Liver (tissue), 9 donors: ENCODE data around the gene COL4A4. TPM values are rescaled to one million over a fixed set of nuclear protein-coding genes. Genes with fewer than 3 reads are reported as not detected.
A peak's percentile ranks its signal among the peaks of the same experiment; 100 is the strongest.

Experiments
- DNase-seq: peaks from one replicate; pipeline ENCODE4 v3.0.0-alpha.2; 2017; ENCODE audit warnings: low spot score
- H3K27ac ChIP-seq, 2 donors: one replicate each; pipeline ENCODE4 v1.7.0; 2013; ENCODE audit warnings: inconsistent platforms in 2 of 2, low read length in 2 of 2, control low read depth in 1 of 2, low read depth in 1 of 2, mild to moderate bottlenecking in 1 of 2
- H3K27me3 ChIP-seq, 4 donors: one replicate each; pipeline versions ENCODE4 v1.6.1 to v1.7.0; 2013; ENCODE audit warnings: low read length in 3 of 4, inconsistent platforms in 1 of 4, mild to moderate bottlenecking in 1 of 4, moderate library complexity in 1 of 4; ENCODE audit not compliant: control insufficient read depth in 4 of 4, insufficient read depth in 4 of 4
- H3K36me3 ChIP-seq, 4 donors: one replicate each; pipeline versions ENCODE4 v1.6.1 to v1.7.0; 2013; ENCODE audit warnings: low read length in 3 of 4, mild to moderate bottlenecking in 3 of 4, low read depth in 1 of 4, moderate library complexity in 1 of 4; ENCODE audit not compliant: control insufficient read depth in 4 of 4, insufficient read depth in 3 of 4
- H3K4me1 ChIP-seq, 4 donors: one replicate each; pipeline versions ENCODE4 v1.6.1 to v1.7.0; 2013; ENCODE audit warnings: low read length in 3 of 4, mild to moderate bottlenecking in 3 of 4, moderate library complexity in 1 of 4; ENCODE audit not compliant: control insufficient read depth in 4 of 4, insufficient read depth in 4 of 4
- H3K4me3 ChIP-seq, 3 donors: one replicate each; pipeline versions ENCODE4 v1.6.1 to v1.7.0; 2013; ENCODE audit warnings: low read length in 3 of 3, control low read depth in 1 of 3, low read depth in 1 of 3, mild to moderate bottlenecking in 1 of 3
- H3K9ac ChIP-seq, 2 donors: one replicate each; pipeline ENCODE4 v1.7.0; 2013; ENCODE audit warnings: low read length in 2 of 2, mild to moderate bottlenecking in 2 of 2, moderate library complexity in 2 of 2, control low read depth in 1 of 2, low read depth in 1 of 2
- H3K9me3 ChIP-seq, 4 donors: one replicate each; pipeline versions ENCODE4 v1.6.1 to v1.7.0; 2013; ENCODE audit warnings: low read length in 3 of 4; ENCODE audit not compliant: control insufficient read depth in 4 of 4
- ATF3 ChIP-seq: IDR thresholded peaks from 2 replicates; pipeline ENCODE4 v1.6.1; 2016; ENCODE audit warnings: antibody characterized with exemption
- CTCF ChIP-seq: fragments of 150-350 bp; IDR thresholded peaks from 2 replicates; pipeline ENCODE4 v1.5.1; 2017; ENCODE audit warnings: improper control_type of control experiment, low read depth, low read length; ENCODE audit not compliant: missing input control
- EGR1 ChIP-seq, 2 donors: IDR thresholded peaks; 2 replicates each; pipeline ENCODE4 v1.6.1; 2016 to 2018; ENCODE audit warnings: antibody characterized with exemption in 2 of 2, low read depth in 2 of 2
- FOXA1 ChIP-seq: IDR thresholded peaks from 2 replicates; pipeline ENCODE4 v1.6.1; 2016; ENCODE audit warnings: antibody characterized with exemption
- FOXA2 ChIP-seq: IDR thresholded peaks from 2 replicates; pipeline ENCODE4 v1.6.1; 2016; ENCODE audit warnings: antibody characterized with exemption
- GABPA ChIP-seq, 2 donors: IDR thresholded peaks in 1 of 2; conservative IDR thresholded peaks in 1 of 2; 2 replicates each; pipeline ENCODE4 v1.6.1; 2016; ENCODE audit warnings: antibody characterized with exemption in 2 of 2, mild to moderate bottlenecking in 1 of 2, moderate library complexity in 1 of 2
- HNF4A ChIP-seq, 2 donors: conservative IDR thresholded peaks; 2 replicates each; pipeline ENCODE4 v1.6.1; 2016; ENCODE audit warnings: antibody characterized with exemption in 2 of 2, mild to moderate bottlenecking in 2 of 2
- HNF4G ChIP-seq: IDR thresholded peaks from 2 replicates; pipeline ENCODE4 v1.6.1; 2016; ENCODE audit warnings: antibody characterized with exemption
- JUND ChIP-seq, 2 donors: IDR thresholded peaks; 2 replicates each; pipeline ENCODE4 v1.6.1; 2016; ENCODE audit warnings: antibody characterized with exemption in 2 of 2
- MAX ChIP-seq: IDR thresholded peaks from 2 replicates; pipeline ENCODE4 v1.6.1; 2016; ENCODE audit warnings: antibody characterized with exemption
- NR2F2 ChIP-seq: IDR thresholded peaks from 2 replicates; pipeline ENCODE4 v1.6.1; 2016; ENCODE audit warnings: antibody characterized with exemption
- RAD21 ChIP-seq, 2 donors: IDR thresholded peaks; 2 replicates each; pipeline ENCODE4 v1.6.1; 2016; ENCODE audit warnings: antibody characterized with exemption in 2 of 2, mild to moderate bottlenecking in 2 of 2
- RXRA ChIP-seq, 2 donors: IDR thresholded peaks; 2 replicates each; pipeline ENCODE4 v1.6.1; 2017 to 2018; ENCODE audit warnings: antibody characterized with exemption in 2 of 2, mild to moderate bottlenecking in 1 of 2
- SP1 ChIP-seq: IDR thresholded peaks from 2 replicates; pipeline ENCODE4 v1.6.1; 2018; ENCODE audit warnings: antibody characterized with exemption, mild to moderate bottlenecking
- TAF1 ChIP-seq: conservative IDR thresholded peaks from 2 replicates; pipeline ENCODE4 v1.6.1; 2016; ENCODE audit warnings: antibody characterized with exemption, mild to moderate bottlenecking
- YY1 ChIP-seq: IDR thresholded peaks from 2 replicates; pipeline ENCODE4 v1.6.1; 2016; ENCODE audit warnings: antibody characterized with exemption, mild to moderate bottlenecking
- WGBS: extraction: QIAGEN DNeasy Blood & Tissue Kit; methylation state at CpG from one replicate; pipeline ENCODE4 v1.1.7; 2013; 5-methylcytosine and 5-hydroxymethylcytosine counted together
- polyA plus RNA-seq, 2 donors: library from polyadenylated mRNA; stranded (reverse) in 1 of 2; unstranded in 1 of 2; fragments of 200-250 nt in 1 of 2; fragments of >200 nt in 1 of 2; fragmentation: Nextera tagmentation in 1 of 2; extraction: Ambion mirVana in 1 of 2; gene quantifications; one replicate each; pipeline versions ENCODE4 v1.2.1 to v1.2.3, GENCODE V29; 2013 to 2015
- total RNA-seq, 2 donors: library from RNA; depleted of rRNA; stranded (reverse); fragments of >200 nt; gene quantifications; one replicate each; pipeline ENCODE4 v1.2.3, GENCODE V29; 2014
- TF ChIP-seq, protein P1 (sequence below): IDR thresholded peaks from 2 replicates; pipeline ENCODE4 v1.6.1; 2016; ENCODE audit warnings: antibody characterized with exemption
- TF ChIP-seq, protein P2 (sequence below): IDR thresholded peaks from 2 replicates; pipeline ENCODE4 v1.6.1; 2016; ENCODE audit warnings: antibody characterized with exemption, mild to moderate bottlenecking
- donor health status: healthy.
- donor health status: healthy.
- donor health status: healthy.
- donor health status: healthy.
- donor health status: healthy.

COL4A4 gene
- 1 to 10 TPM in 1 of 2 donors, under 1 TPM in 1; 0.14 to 3.8 TPM for total RNA-seq
- under 1 TPM; 0.80 to 0.85 TPM for polyA plus RNA-seq

DNA sequence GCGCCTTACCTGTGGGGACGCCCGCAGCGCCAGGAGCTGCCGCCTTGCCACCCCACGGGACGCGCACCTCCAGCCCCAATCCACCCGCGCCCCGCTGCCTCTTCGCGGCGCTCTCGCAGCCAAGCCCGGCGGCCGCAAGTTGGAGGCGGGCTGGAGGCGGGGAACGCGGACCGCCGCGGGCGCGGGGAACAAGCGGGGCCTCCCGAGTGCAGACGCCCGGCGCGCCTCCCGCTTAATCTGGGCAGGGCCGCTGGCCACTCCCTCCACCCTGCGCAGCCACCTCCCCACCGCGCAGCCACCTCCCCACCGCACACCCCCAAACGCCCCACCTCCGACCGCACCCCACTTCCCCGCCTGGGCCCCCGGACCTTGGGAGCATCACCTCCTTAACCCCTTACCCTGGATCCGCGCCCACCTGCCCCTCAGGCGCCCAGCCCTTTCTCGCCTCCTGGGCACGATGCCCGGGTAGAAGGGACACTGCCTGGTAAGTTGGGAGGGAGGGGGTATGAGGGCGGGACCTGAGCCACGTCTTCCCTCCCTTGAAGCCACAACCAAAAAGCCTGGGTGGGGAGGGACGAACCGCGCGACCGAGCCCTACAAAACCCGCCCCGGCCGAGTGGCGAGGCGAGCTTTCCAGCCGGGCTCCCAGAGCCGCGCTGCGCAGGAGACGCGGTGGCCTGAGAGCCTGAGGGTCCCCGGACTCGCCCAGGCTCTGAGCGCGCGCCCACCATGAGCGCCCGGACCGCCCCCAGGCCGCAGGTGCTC lies at the start of gene COL4A4, which contains the start of gene COL4A3:
TSS of gene COL4A4 (minus strand) at position 208 of the 765 bp plus-strand sequence. CDS start 16,722 bp downstream, outside the sequence.
TSS of gene COL4A3 (plus strand) at position 627 of the 765 bp plus-strand sequence. CDS start at position 730, 103 bp downstream.
- H3K36me3 ChIP-seq, result no peaks in the 10 kb centered on the region
- TF ChIP-seq GABPA (IDR thresholded peaks at IDR 0.05 in 1 of 2, conservative IDR thresholded peaks at IDR 0.05 in 1 of 2) (no peak), HNF4A (conservative IDR thresholded peaks at IDR 0.05) (no peak), TAF1 (no peak), ATF3 (no peak), YY1 (no peak)
- WGBS, result 1% methylated on average over 77 of the region's 77 CpGs

DNA sequence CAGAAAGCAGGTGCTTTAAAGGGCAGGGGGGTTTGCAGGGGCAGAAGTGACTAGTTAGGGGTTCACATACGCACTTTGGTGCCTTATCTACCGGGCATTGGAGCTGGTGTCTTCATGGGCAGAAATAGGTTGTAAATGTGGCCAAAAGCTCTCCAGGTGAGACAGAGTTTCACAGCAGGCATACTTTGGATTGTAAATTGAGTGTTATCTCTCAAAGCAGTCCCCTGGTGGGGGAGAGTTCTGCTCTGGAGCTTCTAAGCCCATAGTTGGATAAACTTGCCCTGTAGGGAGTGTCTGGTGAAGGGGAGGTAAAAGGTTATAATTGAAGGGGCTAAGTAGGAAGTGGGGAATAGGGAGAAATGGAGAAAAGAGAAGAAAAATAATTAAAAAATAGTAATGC lies 43.6 kb upstream of the COL4A4 start:
- H3K9ac ChIP-seq, result no peak overlapping the region
- no peaks in the 10 kb centered on the region for H3K9me3 ChIP-seq
- 79% methylated on average over 2 of the region's 2 CpGs for WGBS
- H3K4me1 ChIP-seq, result no peaks in the 10 kb centered on the region
- H3K27me3 ChIP-seq, result no peaks in the 10 kb centered on the region
- H3K4me3 ChIP-seq, result no peak overlapping the region
- H3K27ac ChIP-seq, result no peak overlapping the region
- H3K36me3 ChIP-seq, result no peaks in the 10 kb centered on the region
- TF ChIP-seq YY1 (no peak), HNF4A (conservative IDR thresholded peaks at IDR 0.05) (no peak), EGR1 (IDR thresholded peaks at IDR 0.05; ENCODE audit: low read depth in 2 of 2) (no peak), FOXA2 (no peak), CTCF (no peak), HNF4G (no peak), RAD21 (IDR thresholded peaks at IDR 0.05) (no peak), TAF1 (no peak), ATF3 (no peak), MAX (no peak), FOXA1 (no peak), RXRA (IDR thresholded peaks at IDR 0.05) (no peak), JUND (IDR thresholded peaks at IDR 0.05) (no peak), NR2F2 (no peak), GABPA (IDR thresholded peaks at IDR 0.05 in 1 of 2, conservative IDR thresholded peaks at IDR 0.05 in 1 of 2) (no peak), SP1 (no peak)
- TF ChIP-seq, protein P1, sequence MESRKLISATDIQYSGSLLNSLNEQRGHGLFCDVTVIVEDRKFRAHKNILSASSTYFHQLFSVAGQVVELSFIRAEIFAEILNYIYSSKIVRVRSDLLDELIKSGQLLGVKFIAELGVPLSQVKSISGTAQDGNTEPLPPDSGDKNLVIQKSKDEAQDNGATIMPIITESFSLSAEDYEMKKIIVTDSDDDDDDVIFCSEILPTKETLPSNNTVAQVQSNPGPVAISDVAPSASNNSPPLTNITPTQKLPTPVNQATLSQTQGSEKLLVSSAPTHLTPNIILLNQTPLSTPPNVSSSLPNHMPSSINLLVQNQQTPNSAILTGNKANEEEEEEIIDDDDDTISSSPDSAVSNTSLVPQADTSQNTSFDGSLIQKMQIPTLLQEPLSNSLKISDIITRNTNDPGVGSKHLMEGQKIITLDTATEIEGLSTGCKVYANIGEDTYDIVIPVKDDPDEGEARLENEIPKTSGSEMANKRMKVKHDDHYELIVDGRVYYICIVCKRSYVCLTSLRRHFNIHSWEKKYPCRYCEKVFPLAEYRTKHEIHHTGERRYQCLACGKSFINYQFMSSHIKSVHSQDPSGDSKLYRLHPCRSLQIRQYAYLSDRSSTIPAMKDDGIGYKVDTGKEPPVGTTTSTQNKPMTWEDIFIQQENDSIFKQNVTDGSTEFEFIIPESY, result no peak
- TF ChIP-seq, protein P2, sequence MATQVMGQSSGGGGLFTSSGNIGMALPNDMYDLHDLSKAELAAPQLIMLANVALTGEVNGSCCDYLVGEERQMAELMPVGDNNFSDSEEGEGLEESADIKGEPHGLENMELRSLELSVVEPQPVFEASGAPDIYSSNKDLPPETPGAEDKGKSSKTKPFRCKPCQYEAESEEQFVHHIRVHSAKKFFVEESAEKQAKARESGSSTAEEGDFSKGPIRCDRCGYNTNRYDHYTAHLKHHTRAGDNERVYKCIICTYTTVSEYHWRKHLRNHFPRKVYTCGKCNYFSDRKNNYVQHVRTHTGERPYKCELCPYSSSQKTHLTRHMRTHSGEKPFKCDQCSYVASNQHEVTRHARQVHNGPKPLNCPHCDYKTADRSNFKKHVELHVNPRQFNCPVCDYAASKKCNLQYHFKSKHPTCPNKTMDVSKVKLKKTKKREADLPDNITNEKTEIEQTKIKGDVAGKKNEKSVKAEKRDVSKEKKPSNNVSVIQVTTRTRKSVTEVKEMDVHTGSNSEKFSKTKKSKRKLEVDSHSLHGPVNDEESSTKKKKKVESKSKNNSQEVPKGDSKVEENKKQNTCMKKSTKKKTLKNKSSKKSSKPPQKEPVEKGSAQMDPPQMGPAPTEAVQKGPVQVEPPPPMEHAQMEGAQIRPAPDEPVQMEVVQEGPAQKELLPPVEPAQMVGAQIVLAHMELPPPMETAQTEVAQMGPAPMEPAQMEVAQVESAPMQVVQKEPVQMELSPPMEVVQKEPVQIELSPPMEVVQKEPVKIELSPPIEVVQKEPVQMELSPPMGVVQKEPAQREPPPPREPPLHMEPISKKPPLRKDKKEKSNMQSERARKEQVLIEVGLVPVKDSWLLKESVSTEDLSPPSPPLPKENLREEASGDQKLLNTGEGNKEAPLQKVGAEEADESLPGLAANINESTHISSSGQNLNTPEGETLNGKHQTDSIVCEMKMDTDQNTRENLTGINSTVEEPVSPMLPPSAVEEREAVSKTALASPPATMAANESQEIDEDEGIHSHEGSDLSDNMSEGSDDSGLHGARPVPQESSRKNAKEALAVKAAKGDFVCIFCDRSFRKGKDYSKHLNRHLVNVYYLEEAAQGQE, result no peak
- DNase-seq, result no peak

More for the DNA sequence above, at the start of gene COL4A4, which contains the start of gene COL4A3:
- peaks cover 0 to 2% (median 0%) of the 10 kb centered on the region in 4 donors for H3K9me3 ChIP-seq
- H3K4me1 ChIP-seq, result peaks cover 11 to 19% (median 14%) of the 10 kb centered on the region in 4 donors
- DNase-seq, result no peak
- H3K9ac ChIP-seq, result no peak within 1 kb of the TSS
- peaks cover 0 to 4% (median 1%) of the 10 kb centered on the region in 4 donors for H3K27me3 ChIP-seq
- H3K4me3 ChIP-seq, result peak within 1 kb of the TSS; percentile 23 to 64 (median 64)
- peak within 1 kb of the TSS; percentile 35 to 40 for H3K27ac ChIP-seq
